ENCODE results near the gene UNC119B.

Gene UNC119B

GRCh38 chr12:120741476-120742421, 31.5 kb downstream of the UNC119B start:
- DNase-seq, result no peak

- DNase-seq, result no peak
These were observed 34.8 kb downstream of the UNC119B start for GRCh38 chr12:120744922-120745493.

- DNase-seq, result no peak
These were observed 38.0 kb downstream of the UNC119B start for GRCh38 chr12:120748242-120748641.

- DNase-seq, result no peak
These were observed 39.0 kb downstream of the UNC119B start for GRCh38 chr12:120749256-120749655.

- DNase-seq, result no peak
These were observed 40.5 kb downstream of the UNC119B start for GRCh38 chr12:120750806-120751205.

GRCh38 chr12:120751389-120751788, 41.1 kb downstream of the UNC119B start:
- no peak for DNase-seq

GRCh38 chr12:120754792-120755191, 44.5 kb downstream of the UNC119B start:
- no peak for DNase-seq

- no peak for DNase-seq
These were observed 45.0 kb downstream of the UNC119B start for GRCh38 chr12:120755269-120755668.

- no peak for DNase-seq
These were observed 47.0 kb downstream of the UNC119B start for GRCh38 chr12:120757226-120757742.

- DNase-seq, result no peak
These were observed 47.7 kb downstream of the UNC119B start for GRCh38 chr12:120757949-120758348.

- DNase-seq, result no peak
These were observed 48.7 kb downstream of the UNC119B start for GRCh38 chr12:120758798-120759590.

GRCh38 chr12:120759591-120760348, 49.5 kb downstream of the UNC119B start:
- DNase-seq, result peak; percentile 97

GRCh38 chr12:120760349-120761254, 50.3 kb downstream of the UNC119B start:
- no peak for DNase-seq

GRCh38 chr12:120761519-120761934, 51.3 kb downstream of the UNC119B start:
- peak; percentile 66 for DNase-seq

- no peak for DNase-seq
These were observed 51.8 kb downstream of the UNC119B start for GRCh38 chr12:120762086-120762485.

- DNase-seq, result no peak
These were observed 53.0 kb downstream of the UNC119B start for GRCh38 chr12:120763250-120763649.

GRCh38 chr12:120764816-120765215, 54.6 kb downstream of the UNC119B start:
- no peak for DNase-seq

- DNase-seq, result no peak
These were observed 56.3 kb downstream of the UNC119B start for GRCh38 chr12:120766566-120766965.

- DNase-seq, result peak; percentile 35
These were observed 57.1 kb downstream of the UNC119B start for GRCh38 chr12:120767071-120768024.

- DNase-seq, result no peak
These were observed 60.8 kb downstream of the UNC119B start for GRCh38 chr12:120771097-120771496.

Data from NCI-H1436 (cell line).